Stimulated activated CD4-positive, alpha-beta T cell treated with anti-CD3 and anti-CD28 coated beads, Interleukin-15, amount 100 ng/mL, for 24 hours (primary cell): ENCODE data around the gene GMPS.
"Not testable (repeated sequence)": the region's sequence is repeated elsewhere in the genome, so short reads cannot be mapped to it uniquely, and the experiment has no call there.

ENCODE experiments used
- DNase-seq: peaks from one replicate; pipeline ENCODE4 v3.0.0-alpha.2; 2020

Gene GMPS

DNA sequence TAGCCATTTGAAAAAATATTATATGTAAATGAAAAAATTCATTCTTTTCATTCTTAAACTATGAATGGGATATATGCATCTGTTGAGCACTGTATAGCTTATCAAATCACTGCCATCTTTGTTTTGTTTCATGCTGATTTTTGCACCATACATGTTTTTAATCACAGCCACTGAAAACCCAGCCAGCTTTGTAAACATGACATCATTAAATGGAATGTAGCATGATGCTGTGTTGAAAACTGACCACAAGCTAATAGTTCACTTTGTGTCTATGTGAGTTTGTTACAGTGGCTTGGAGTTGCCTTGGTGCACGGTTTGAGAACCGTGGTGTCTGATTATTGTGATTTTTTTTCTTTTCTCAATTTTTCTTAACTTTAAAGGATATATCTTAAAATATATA lies 75.7 kb downstream of the GMPS start:
- no peak for DNase-seq

DNA sequence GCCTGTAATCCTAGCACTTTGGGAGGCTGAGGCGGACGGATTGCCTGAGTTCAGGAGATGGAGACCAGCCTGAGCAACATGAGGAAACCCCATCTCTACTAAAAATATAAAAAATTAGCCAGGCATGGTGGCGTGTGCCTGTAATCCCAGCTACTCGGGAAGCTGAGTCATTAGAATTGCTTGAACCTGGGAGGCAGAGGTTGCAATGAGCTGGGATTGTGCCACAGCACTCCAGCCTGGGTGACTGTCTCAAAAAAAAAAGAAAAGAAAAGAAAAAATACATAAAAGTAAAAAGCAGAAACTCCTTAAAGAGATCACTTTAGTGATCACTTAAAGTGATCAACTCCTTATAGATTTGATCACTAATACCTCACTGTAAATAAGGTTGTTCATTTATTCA lies 78.0 kb downstream of the GMPS start:
- no peak for DNase-seq

DNA sequence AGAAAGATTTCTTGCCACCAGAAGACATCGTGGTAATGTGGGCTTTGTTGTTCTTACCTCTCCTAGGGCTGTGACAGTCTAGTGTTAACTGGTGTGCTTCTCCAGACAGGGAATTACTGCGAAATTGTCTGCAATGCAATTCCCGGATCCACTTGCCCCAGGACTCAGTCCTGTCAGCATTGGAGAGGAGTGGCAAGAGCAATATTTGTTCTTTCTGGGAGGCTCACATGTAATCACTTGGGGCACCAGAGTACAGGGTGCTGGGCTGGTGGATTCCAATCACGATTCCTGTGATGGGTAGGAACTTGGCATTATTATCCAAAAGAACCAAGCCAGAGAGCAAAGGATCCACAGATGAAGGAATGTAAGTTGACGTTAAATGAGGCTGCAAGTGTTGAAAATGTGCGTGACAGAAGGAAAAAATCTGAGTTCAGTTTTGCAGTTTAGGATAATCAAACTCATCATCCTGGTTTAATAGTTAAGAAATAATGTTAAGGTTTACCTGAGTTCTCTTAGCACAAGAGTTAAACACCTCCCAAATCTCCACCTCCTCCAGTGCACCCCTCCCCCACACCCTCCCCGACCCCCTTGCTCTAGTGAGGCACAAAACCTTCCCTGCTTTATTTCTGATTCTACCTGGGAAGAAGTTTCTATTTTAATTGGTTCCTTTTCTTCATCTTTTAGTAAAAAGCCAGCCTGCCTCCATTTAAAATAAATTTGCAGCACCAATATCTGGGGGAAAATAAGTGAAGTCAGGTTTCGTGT lies 79.2 kb downstream of the GMPS start:
- no peak for DNase-seq

DNA sequence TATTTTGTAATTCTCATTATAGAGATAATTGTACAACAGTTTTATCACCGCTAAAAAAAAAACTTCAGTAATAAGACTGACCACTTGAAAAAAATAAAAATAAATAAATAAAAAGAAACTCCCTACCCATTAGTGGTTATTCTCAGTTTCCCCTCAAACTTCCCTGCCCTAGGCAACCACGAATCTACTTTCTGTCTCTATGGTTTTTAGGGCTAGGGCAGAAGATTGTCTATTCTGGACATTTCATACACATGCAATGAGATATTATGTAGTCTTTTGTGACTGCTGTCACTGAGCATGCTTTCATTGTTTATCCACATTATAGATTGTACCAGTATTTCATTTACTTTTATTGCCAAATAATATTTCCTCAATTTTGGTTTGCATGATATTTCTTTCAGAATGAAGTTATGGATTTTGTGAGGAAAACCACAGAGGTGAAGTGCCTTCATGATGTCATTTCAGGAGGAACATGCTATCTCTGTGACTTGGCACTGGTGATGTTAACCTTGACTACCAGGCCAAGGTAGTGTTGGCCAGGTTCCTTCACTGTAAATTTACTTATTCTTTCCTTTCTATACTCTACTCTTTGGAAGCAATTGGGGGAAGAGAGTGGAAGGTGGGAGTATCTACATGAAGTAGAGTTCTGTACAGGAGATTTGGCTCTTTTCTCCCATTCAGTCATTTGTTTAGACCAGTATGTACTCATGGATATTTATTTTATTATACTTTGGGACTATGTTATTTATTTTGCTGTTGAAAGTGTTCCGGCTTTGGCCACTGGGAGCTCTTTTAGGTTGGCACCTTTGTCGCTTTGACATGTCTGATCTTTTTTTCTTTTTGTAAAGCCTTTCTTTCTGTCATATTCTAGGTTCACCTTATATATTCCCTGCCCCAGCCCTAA lies 86.3 kb downstream of the GMPS start:
- DNase-seq = no peak

DNA sequence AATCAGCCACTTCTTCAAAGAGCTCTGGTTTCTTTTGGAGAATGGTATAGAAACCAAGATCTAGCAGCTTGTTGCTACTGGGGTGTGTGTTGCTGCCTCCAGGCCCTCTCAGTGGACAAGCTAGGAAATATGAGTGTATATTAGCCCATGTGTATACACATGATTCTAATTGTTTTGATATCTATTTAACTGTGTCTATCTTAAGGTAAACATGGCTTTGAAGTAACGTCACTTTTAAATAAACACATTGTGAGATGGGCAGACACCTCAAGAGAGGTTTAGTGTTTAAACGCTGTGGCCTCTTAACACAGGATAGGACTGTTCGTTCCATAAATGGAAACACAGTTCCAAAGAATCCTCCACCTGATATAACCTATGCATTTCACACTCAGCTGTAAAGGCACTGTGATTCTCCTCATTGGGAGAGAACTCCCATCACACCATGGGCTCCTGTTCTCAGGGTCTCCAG lies 87.0 kb downstream of the GMPS start:
- DNase-seq = no peak

DNA sequence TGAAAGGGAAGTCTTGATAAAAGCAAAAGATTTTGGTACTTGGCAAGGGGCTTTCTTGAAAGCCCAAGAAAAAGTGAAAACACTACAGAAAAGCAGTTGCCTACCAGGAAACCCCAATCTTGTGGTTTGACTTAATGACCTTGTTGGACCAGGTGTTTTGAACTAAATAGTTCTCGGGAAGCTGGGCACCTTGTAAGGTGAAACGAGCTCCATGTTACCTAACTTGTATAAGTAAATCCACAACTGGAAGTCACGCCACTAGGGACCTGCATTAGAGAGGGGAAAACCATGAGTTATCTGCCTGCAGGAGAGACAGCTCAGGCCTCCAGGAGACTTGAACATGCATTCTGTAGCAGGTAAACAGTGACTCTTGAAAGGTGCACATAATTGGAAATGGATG lies 88.2 kb downstream of the GMPS start:
- DNase-seq = no peak

DNA sequence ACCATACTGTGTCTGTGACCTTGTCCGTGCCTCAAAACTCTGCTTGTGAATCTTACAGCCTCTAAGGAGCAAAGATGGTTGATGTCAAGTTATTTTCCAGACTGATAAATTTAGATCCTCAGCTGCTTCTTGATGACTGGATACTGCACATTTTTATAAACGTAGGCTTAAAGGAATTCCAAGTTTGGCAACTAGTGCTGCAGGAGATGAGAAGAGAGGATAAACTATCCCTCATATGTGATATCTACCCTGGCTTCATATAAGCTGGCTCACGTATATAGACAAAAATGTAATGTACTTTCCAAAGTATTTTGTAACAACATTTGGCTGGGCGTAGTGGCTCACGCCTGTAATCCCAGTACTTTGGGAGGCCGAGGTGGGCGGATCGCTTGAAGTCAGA lies 89.6 kb downstream of the GMPS start:
- DNase-seq = no peak

DNA sequence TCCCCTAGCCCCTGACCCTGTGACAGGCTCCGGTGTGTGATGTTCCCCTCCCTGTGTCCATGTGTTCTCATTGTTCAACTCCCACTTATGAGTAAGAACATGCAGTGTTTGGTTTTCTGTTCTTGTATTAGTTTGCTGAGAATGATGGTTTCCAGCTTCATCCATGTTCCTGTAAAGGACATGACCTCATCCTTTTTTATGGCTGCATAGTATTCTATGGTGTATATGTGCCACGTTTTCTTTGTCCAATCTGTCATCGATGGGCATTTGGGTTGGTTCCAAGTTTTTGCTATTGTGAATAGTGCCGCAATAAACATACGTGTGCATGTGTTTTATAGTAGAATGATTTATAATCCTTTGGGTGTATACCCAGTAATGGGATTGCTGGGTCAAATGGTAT lies 90.6 kb downstream of the GMPS start:
- not testable (repeated sequence) for DNase-seq

DNA sequence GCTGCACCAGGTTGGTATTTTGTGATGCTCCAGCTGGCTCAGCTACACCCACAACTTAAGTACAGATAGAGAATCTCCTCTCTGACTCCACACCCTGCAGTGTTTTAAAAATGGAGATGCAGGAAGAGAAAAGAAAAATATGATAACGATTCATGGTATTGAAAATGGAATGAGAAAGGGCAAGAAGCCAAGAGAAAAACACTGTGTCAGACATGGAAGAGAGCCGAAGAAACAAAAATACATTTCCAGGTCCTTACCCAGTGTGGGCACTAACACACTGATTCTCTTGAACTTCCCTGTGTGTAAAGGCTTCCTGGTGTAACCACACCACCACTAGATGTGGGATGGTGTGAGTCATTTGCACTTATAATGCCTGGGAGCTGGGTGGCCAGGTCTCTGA lies 93.1 kb downstream of the GMPS start:
- no peak for DNase-seq

DNA sequence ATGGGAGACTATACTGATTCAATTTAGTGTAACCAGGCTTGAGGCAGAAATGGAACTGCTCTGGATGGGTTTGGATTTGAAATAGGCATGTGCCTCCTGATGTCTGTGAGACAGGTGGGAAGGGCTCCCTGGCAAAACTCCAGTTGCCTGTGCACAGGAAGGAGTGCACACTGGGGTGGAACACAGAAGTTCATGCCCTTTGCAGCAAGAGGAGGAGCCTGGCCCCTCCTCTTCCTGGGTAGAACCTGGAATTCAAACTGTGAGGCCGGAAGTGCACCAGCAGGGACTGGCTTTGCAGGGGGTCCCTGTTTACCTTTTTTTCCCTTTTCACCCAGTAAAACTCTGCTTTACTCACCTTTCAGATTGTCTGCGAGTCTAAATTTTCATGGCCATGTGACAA lies 99.9 kb downstream of the GMPS start:
- no peak for DNase-seq

DNA sequence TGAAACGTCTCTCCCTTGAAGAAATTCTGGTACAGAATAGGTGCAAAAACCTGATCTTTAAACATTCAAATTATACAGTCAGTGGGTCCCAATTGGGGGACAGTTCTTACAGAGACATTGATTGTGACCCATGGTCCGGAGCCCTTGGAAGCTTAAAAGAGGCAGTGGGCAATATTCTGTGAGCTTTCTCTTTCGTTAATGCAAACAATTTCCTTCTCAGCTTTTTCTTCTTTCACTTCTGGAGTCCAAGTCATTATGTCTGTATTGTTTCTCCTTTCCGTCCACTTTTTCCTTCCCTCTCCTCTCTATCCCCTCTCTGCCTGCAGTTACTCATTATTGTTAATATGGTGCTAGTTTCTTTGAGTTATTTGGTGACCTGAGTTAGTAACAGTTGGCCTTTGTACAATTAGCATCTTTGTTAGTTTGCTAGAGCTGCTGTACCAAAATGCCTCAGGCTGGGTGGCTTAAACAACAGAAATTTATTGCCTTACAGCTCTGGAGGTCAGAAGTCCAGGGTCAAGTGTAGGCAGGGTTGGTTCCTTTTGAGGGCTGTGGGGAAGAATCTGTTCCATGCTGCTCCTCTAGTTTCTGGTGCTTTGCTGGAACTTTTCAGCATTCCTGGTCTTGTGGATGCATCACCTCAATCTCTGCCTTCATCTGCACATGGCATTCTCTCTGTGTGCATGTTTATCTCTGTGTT lies 102.6 kb downstream of the GMPS start:
- DNase-seq = no peak

DNA sequence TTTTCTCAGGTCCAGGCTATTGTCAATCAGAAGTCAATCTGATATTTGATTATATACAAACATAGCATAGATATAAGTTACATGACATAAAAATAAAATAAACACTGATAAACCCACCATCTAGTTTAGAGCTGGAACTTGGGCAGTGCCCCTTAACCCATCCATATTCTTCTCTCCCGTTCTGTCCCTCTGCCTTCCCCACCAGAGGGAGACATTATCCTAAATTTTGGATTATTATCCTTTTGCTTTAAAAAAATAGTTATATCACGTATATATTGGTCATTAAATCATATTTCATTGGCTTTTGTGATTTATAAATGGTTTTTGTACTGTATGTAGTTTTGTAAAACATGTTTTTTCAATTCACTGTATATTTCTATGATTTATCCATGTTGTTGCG lies 107.9 kb downstream of the GMPS start:
- no peak for DNase-seq

DNA sequence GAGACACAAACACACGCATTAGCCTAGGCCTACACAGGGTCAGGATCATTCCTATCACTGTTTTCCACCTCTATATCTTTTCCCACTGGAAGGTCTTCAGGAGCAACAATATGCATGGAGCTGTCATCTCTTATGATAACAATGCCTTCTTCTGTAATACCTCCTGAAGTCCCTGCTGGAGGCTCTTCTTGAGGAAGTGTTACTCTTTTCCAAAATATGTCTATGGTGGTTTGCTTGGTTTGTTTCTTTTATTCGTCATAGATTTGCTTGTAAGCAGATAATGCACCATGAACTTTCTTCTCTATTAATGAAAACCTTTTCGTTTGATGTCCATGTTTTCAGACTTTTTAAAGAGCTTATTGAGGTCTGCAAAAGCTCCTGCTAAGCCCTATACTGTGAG lies 109.3 kb downstream of the GMPS start:
- DNase-seq = no peak

DNA sequence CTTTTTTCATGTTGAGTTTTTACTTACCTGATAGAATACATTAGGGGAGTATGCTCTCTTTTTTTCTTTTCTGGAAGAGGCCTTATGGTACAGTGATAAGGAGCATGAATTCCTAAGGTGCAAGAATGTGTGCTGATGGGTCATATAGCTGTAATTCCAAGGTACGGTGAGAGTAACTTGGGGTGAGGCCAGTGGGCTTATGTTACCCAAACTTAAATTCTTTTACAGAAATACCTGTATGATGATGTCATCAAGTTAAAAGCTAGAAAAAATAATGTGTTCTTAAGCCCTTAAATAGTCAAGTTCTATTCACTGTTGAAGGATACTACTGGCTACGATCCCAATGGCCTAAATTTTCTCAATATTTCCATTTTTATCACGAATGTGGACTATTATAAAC lies 111.2 kb downstream of the GMPS start:
- DNase-seq = no peak

DNA sequence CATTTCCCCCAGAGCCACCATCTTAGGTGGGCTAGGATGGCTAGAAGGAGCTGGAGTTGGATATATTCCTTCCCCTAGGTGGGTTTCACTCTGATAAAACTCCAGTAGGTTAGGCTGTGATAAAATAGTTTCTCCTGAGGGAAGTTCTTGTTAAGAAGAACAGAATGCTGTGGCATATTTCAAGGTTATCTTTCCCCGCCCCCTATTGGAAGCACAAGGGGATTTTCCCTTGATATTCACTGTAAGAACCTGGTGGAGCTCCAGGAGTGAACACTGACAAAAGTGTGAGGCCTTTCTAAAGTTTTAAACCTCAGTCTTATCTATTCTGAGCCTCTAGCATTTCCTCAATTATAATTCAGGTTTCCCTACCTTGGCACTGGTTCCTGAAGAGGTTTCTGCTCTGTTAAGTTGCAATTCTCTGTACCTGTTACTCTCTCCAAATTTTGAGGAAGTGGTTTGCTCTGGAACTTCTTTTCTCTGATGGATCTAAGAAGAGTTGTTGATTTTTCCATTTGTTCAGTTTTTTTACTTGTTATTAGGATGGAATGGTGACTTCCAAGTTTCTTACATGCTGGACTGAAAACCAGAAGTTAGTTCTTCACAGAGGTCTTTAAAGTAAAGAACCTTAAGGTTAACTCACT lies 113.5 kb downstream of the GMPS start:
- DNase-seq = no peak

DNA sequence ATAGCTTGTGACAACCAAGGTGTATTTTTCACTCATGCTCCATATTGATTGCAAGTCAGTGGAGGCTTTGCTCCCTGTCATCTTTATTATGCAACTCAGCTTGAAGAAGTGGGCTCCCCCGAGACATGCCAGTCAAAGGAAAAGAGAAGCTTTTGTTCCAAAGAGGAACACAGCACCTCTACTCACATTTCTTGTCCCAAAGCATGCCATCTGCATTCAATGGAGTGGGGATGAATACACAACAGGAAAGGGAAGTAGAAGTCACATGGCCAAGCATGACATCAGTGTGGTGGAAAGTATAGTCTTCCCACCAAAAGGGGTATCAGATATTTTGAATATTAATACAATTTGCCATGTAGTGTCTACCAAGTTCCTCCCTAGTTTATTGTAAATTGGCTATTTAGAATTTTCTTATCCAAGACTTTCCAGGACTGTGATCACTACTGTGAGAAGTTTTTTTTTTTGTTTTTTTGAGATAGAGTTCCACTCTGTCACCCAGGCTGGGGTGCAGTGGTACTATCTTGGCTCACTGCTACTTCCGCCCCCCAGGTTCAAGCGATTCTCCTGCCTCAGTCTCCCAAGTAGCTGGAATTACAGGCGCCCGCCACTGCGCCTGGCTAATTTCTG lies 114.5 kb downstream of the GMPS start:
- no peak for DNase-seq

DNA sequence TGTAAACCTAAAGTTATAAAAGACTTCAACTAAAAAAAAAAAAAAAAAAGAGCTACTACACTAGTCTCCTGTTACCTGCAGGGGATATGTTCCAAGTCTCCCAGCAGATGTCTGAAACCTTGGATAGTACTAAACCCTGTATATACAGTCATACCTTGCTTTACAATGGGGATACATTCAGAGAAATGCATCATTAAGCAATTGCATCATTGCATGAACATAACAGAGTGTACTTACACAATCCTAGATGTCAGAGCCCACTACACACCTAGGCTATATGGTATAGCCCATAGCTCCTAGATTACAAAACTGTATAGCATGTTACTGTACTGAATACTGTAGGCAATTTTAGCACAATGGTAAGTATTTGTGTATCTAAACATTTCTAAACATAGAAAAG lies 119.1 kb downstream of the GMPS start:
- no peak for DNase-seq

DNA sequence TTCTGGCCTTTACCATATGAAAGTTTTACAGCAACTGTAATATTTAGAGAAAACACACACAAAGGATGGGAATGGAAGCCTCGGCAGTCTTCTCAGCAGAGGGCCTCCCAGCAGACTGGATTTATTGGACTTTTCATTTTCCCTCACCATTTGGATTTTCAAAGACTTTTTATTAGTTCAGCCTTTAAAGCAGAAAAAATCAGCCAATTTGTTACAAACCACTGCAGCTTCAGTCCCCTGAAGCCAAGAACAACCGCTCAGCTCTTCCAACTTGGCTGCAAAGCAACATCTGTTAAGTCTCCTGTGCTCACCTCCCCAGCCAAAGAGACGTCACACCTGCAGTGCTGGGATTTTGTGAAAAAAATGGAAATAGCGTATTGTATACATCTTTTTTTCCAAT lies 120.8 kb downstream of the GMPS start:
- DNase-seq = no peak

DNA sequence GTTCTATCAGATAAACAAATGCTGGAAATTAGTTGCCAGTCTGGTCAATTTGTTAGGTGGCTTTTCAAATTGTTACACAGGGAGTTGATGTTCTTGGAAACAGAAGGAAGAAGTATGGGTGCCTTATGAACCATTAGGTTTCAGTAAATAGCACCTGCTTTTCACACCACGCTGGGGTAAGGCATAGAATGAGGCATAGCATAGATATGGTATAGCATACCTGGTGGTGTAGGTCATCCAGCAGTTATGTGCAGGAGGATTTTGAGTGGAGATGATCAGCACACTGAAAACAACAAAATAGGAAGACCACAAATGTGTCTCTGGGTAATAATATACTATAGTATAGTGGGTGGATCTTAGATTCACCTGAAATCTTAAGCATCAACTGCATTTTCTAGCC lies 121.4 kb downstream of the GMPS start:
- DNase-seq = no peak
